Measurements from ENCODE around the gene CYBC1.
"Not testable (repeated sequence)": the region's sequence is repeated elsewhere in the genome, so short reads cannot be mapped to it uniquely, and the experiment has no call there.

Gene CYBC1

GRCh38 chr17:82433560-82434215, 16.9 kb downstream of the CYBC1 start:
- no peak for DNase-seq

GRCh38 chr17:82432017-82432416, 18.5 kb downstream of the CYBC1 start:
- no peak for DNase-seq

DNA sequence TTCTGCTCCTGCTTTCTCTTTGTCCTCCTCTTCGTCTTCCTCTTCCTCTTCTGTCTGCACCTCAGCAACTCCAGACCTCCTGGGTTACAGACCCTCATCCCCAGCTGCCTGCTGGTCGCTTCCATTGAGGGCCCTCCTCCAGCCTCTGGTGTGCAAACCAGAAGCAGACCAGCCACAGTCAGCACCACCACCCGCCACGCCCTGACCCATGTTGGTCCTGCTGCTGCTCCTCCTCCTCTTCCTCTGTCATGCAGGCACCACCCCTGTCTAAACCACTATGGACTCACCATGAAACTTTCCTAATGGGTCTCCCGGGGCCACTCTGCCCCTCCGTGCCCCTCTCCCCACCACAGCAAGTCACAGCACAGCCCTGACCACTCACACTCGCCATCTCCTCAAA, 20.7 kb downstream of the CYBC1 start:
- DNase-seq: no peak

DNA sequence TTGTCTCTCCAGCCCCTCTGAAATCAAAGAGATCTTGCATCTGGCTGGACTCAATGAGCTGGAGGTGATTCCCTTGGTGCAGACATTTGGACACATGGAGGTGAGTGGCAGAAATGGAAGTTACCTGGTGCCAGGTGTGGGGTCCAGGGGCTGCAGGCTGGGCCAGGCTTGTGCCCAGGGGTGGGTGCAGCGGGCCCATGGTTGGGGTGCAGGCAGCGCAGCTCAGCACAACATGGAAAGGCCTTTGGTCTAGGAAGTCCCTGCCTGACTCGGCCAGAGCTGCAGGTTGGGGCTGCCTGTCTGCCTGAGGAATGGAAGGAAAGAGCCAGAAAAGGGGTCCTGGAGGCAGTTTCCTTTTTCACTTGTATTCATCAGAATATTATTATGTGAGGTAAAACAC, 22.0 kb downstream of the CYBC1 start:
- no peak for DNase-seq

GRCh38 chr17:82424863-82425159, 25.7 kb downstream of the CYBC1 start:
- no peak for DNase-seq

- DNase-seq: peak in 4 of 5 experiments; percentile 17 to 72 (median 48)
Observed at GRCh38 chr17:82424001-82424862, 26.3 kb downstream of the CYBC1 start.

GRCh38 chr17:82419540-82419939, 31.0 kb downstream of the CYBC1 start:
- DNase-seq: peak in 1 of 5 experiments; percentile 34

- DNase-seq: peak; percentile 70 to 94 (median 81)
Observed at GRCh38 chr17:82418001-82418986, 32.3 kb downstream of the CYBC1 start, which contains the start of the genes HEXD and OGFOD3. TSS of gene HEXD (plus strand) at chr17:82418347. CDS start at chr17:82419800, 1,453 bp downstream. TSS of gene OGFOD3 (minus strand) at chr17:82418586. CDS start at chr17:82418485, 101 bp downstream.

- peak in 1 of 5 experiments; percentile 31 for DNase-seq
Observed at GRCh38 chr17:82416771-82417170, 33.8 kb downstream of the CYBC1 start.

- DNase-seq: no peak
Observed at GRCh38 chr17:82416264-82416663, 34.3 kb downstream of the CYBC1 start.

GRCh38 chr17:82415786-82416185, 34.8 kb downstream of the CYBC1 start:
- no peak for DNase-seq

DNA sequence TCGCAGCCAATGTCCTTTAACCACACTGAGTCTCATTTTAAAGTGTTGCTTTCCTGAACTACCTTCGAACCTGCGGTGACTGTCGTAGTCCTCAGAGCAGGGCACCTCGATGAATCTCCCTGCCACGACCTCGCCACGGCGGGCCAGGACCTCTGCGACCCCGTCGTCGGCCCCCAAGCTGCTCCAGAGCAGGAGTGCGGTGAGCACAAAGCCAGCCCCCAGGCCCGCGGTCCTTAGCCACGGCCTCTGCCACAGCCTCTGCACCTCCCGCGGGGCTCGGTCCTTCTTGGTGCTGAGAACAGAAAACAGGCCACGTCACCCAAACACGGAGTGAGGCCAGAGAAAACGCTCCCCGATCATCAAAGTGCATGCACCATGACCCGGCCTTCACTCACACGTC, 35.2 kb downstream of the CYBC1 start:
- no peak for DNase-seq

DNA sequence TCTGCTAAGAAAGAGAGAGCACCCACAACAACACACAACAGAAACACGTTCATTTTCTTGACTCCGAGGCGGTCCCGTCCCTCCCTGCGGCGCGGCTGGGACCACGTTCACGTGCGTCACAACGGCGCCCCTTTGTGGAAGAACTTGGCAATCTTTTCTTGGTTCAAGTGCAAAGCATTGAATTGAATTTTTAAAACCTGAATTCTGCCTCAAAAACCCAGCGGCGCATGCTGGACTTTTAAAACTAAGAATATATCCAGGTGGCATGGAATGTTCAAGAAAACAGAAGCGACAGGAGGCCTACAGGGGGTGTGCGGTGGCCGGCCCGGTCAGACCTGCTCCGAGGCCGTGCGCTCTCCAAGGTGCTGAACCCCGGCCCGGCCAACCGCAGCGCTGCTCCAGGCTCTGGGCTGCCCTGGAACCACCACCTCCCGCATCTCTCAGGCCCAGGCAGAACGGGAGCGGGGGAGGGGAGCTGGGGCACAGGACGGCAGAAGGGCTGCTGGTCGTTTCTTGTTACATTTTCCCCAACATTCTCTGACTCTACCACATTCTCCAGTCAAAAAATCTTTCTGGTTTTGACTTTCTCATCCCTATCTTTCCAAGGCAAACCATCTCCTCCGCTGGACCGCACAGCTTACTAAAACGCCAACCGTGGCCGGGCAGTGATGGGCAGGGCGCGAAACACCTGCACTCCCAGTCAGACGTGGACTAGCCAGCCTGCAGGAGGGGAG, 35.8 kb downstream of the CYBC1 start:
- peak; percentile 42 to 81 (median 57) for DNase-seq

DNA sequence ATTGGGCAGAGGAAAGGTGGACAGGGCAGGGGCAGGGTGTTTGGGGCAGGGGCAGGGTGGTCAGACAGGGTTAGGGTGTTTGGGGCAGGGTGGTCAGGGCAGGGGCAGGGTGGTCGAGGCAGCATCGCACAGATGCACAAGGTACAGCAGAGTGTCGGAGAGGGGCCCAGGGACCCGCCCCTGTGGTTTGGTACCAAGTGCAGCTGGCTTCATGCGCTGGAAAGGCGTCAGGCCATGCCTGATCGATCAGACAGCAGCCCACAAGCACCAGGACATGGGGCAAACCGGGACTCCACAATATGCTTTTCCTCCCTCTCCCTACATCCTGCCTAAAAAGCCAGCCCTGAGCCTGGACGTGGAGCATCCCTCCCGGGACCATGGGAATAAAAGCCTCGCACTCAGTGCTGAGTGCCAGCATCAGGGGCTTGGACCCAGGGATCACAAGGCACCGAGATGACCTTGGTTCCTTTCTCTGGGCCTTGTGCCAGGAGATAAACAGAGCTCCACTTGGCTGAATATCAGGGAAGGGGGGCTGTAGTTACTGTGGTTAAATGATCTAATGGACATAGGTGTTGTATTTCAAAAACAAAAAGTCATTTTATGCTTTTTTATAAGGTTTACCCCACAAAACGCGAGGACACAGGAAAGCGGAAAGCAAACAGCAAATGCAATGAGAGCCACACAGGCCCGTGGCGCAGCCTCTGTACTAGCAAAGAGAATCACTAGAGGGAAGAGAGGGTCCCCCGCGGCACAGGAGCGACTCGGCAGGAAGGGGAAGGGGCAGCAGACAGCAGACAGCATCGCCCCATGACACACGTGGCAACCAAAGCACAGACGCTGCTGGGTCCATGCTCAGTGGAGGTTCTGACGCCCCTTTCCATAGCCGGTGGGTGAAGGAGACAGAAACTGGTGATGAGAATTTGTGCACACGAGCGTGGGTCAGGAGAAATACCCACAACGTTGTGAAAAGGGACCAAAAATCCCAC, 37.7 kb downstream of the CYBC1 start:
- no peak for DNase-seq

DNA sequence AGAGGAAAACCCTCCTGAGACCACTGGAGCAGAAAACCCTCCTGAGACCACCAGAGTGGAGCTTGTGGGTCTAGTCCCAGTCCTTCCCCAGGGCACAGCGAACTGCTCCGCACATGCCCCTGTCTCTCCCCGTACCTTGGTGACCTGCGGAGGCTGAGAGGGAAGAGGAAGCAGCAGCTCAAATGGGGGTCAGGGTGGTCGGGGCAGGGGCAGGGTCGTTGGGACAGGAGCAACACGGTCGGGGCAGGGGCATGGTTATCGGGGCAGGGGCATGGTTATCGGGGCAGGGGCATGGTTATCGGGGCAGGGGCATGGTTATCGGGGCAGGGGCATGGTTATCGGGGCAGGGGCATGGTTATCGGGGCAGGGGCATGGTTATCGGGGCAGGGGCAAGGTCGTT, 38.5 kb downstream of the CYBC1 start:
- DNase-seq: not testable (repeated sequence)

DNA sequence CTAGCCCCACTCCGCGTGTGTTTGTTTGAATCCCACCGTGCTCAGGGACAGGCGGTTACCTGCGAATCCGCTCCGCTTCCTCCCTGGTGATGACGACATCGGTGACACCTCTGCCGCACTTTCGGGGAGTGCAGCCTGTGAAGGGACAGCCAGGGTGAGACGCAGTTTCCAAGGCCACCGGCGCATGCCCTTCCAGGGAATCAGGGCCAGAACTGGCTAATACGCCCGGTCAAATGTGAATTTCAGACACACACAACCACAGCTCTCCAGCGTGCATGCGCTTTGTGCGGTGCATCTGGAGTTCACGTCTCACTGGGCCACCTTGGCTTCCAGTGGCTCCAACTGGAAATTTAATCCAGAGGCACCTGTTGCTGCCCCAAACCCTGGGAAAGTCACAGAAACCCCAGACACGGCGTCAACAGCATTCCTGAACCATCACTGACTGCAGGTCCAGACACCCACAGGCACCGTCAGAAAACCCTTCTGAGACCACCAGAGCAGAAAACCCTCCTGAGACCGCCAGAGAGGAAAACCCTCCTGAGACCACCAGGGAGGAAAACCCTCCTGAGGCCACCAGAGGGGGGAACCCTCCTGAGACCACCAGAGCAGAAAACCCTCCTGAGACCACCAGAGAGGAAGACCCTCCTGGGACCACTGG, 39.0 kb downstream of the CYBC1 start:
- no peak for DNase-seq

GRCh38 chr17:82410014-82410716, 40.4 kb downstream of the CYBC1 start:
- no peak for DNase-seq

GRCh38 chr17:82408938-82409318, 41.6 kb downstream of the CYBC1 start:
- no peak for DNase-seq

DNA sequence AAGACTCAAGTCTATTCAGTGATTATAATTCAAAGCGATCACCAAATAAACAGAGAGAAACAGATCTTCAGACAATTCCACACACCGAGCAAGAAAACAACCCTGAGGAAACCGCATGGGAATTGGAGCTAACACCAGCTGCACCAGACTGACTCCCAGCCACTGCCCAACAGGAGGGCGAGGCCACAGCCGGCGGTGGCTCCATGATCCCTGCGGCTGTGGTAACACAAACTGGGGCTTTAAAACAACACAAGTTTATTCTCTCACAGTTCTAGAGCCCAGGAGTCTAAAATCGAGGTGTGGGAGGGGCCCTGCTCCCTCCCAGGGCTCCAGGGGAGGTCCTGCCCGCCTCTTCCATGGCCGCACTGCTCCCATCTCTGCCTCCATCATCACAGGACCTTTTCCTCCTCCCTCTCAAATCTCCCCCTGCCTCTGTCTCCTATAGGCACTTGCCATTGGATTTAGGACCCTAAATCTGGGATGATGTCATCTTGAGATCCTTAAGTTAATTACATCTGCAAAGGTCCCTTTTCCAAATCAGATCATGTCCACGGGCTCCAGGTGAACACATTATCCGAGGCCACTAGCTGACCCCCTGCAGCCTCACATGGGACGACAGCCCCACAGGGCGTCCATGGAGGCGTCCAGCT, 42.1 kb downstream of the CYBC1 start:
- no peak for DNase-seq
